Chondrocyte (in vitro differentiated cells): ENCODE data around the gene NONO. TPM values are rescaled to one million over a fixed set of nuclear protein-coding genes. Genes with fewer than 3 reads are reported as not detected.
A peak's percentile ranks its signal among the peaks of the same experiment; 100 is the strongest.

Experiments
- DNase-seq: peaks from one replicate; pipeline ENCODE4 v3.0.0; 2021; ENCODE audit warnings: mixed read lengths, low spot score
- H3K27ac Mint-ChIP-seq: one replicate; pipeline ENCODE4 v1.8.0; 2021; ENCODE audit warnings: mild to moderate bottlenecking, moderate library complexity, mixed read lengths; ENCODE audit not compliant: unreplicated experiment
- H3K27me3 Mint-ChIP-seq: 2 replicates; pipeline ENCODE4 v1.8.0; 2021; ENCODE audit warnings: low read depth, mixed read lengths
- H3K36me3 Mint-ChIP-seq: 2 replicates; pipeline ENCODE4 v1.8.0; 2021; ENCODE audit warnings: low read depth, mixed read lengths
- H3K4me1 Mint-ChIP-seq: 2 replicates; pipeline ENCODE4 v1.8.0; 2021; ENCODE audit warnings: low read depth, mild to moderate bottlenecking, mixed read lengths
- H3K4me3 Mint-ChIP-seq: one replicate; pipeline ENCODE4 v1.8.0; 2021; ENCODE audit warnings: mild to moderate bottlenecking, moderate library complexity, mixed read lengths; ENCODE audit not compliant: unreplicated experiment
- H3K9me3 Mint-ChIP-seq: 2 replicates; pipeline ENCODE4 v1.8.0; 2021; ENCODE audit warnings: low read depth, mixed read lengths
- total RNA-seq: library from RNA; stranded (reverse); gene quantifications from 3 replicates; pipeline ENCODE4 v1.2.1, GENCODE V29; 2021
- TF ChIP-seq, protein P1 (sequence below): fragments of 200-600 bp; sonication (generic); IDR thresholded peaks from 2 replicates; pipeline ENCODE4 v1.5.0; 2021; ENCODE audit warnings: antibody characterized with exemption, mild to moderate bottlenecking, moderate library complexity

Gene NONO
- total RNA-seq, 1 donor from 2014 or later, result 354 TPM

DNA sequence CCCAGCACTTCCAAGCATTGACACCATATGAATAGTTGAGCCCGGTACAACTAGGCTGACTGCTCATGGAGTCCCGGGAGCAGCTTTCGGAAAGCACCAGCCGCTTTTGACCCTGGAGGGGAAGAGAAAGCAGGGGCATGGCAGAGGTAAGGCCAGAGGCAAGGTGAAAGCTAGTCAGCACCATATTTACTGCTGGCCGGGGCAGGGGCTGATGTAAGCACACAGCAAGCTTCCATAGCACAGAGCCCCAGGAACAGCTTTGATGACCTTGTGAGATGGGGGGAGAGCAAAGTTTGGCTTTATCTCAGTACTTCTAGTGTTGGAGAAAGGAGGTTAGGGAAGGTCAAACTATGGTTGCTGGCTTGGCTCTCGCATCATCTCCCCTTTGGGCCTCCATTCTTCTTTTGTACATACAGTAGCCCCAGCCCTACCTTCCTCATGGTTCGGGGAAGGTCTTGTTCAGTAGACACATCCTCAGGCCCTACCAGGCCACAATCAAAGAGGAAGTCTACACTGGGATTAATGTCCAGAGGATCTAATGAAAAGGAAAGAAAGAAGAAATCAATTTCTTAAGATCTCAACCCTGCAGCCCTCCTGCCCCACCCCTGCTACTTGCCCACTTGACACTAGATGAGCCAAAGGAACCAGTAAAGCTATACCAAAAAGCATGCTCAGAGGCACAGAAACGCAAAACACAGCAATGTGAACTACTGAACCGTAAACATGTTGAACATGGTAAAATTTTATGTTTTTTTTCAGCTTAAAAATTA is 38.9 kb upstream of the NONO start:
- Mint-ChIP-seq H3K4me3 (no peak overlapping the region), H3K36me3 (peaks cover 32% of the 10 kb centered on the region), H3K27ac (no peak overlapping the region), H3K27me3 (no peaks in the 10 kb centered on the region), H3K9me3 (peaks cover 6% of the 10 kb centered on the region), H3K4me1 (no peaks in the 10 kb centered on the region)
- no peak for DNase-seq
- TF ChIP-seq, protein P1, sequence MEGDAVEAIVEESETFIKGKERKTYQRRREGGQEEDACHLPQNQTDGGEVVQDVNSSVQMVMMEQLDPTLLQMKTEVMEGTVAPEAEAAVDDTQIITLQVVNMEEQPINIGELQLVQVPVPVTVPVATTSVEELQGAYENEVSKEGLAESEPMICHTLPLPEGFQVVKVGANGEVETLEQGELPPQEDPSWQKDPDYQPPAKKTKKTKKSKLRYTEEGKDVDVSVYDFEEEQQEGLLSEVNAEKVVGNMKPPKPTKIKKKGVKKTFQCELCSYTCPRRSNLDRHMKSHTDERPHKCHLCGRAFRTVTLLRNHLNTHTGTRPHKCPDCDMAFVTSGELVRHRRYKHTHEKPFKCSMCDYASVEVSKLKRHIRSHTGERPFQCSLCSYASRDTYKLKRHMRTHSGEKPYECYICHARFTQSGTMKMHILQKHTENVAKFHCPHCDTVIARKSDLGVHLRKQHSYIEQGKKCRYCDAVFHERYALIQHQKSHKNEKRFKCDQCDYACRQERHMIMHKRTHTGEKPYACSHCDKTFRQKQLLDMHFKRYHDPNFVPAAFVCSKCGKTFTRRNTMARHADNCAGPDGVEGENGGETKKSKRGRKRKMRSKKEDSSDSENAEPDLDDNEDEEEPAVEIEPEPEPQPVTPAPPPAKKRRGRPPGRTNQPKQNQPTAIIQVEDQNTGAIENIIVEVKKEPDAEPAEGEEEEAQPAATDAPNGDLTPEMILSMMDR, result no peak

DNA sequence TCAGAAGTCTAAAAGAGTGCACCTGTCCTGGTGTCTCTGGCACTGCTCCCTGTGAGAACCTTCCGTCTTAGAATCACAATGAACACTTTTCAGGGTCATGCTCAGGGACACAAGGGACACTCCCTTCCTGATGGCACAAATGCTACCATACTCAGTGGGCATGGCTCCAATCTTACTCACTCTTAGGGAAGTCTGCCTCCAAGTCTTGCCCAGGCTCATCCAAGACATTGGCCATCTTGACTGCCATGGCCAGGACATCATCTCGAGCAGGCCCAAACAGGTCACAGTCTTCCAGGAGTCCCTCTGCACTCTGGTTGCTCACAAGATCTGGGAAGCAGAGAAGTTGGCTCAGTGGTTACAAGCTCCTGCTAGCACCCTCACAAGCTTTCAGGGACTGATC is 38.3 kb upstream of the NONO start:
- no peaks in the 10 kb centered on the region for H3K27me3 Mint-ChIP-seq
- DNase-seq, result no peak
- H3K4me3 Mint-ChIP-seq, result no peak overlapping the region
- H3K36me3 Mint-ChIP-seq, result peaks cover 33% of the 10 kb centered on the region
- H3K27ac Mint-ChIP-seq, result no peak overlapping the region
- peaks cover 6% of the 10 kb centered on the region for H3K9me3 Mint-ChIP-seq
- H3K4me1 Mint-ChIP-seq, result no peaks in the 10 kb centered on the region
- TF ChIP-seq, protein P1, result no peak

DNA sequence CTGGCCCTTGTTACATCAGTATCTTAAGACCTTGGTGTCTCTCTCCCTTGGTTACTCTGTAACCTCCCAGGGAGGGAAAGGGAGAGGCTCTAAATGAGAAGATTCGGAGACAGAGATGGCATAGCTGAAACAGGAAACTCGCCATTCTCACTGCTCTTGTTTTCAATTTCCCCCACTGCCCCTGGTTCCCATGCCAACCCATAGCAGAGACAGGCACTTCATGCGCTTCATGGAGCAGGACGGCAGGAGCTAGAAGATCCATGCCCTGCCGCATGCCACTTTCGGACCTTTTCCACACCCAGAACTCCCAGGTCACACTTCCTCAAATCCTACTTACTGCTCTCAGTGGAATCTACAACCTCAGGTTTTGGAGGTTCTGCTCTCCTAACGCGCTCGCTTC is 32.6 kb upstream of the NONO start:
- peaks cover 18% of the 10 kb centered on the region for H3K4me1 Mint-ChIP-seq
- DNase-seq, result no peak
- H3K4me3 Mint-ChIP-seq, result no peak overlapping the region
- H3K27me3 Mint-ChIP-seq, result no peaks in the 10 kb centered on the region
- no peaks in the 10 kb centered on the region for H3K9me3 Mint-ChIP-seq
- TF ChIP-seq, protein P1, result no peak
- peaks cover 15% of the 10 kb centered on the region for H3K36me3 Mint-ChIP-seq
- H3K27ac Mint-ChIP-seq, result no peak overlapping the region

DNA sequence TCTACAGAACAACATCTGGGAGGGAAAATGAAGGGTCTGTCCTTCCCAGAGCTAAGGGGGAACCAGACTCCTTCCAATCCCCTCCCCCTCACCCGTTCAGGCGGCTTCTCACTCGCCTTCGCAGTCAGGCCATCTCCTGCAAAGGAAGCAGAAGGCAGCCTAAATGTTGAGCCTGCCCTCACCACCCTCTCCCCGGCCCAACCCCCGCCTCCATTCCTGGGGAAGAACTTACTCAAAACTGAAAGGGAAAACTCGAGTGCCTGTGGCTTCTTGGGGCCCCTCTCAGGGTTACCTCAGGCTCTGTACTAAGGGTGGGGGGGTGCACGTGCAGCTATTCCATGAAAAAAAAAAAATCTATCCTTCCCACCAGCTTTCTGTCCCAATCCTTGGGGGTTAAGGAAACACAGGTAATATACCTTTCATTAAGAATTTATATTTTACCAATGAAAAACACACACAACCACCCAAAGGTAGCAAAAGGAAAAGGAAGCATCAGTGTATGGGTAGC is 31.9 kb upstream of the NONO start:
- Mint-ChIP-seq H3K27me3 (no peaks in the 10 kb centered on the region), H3K36me3 (peaks cover 14% of the 10 kb centered on the region), H3K4me3 (no peak overlapping the region), H3K27ac (no peak overlapping the region), H3K9me3 (no peaks in the 10 kb centered on the region), H3K4me1 (peaks cover 19% of the 10 kb centered on the region)
- DNase-seq, result no peak
- TF ChIP-seq, protein P1, result no peak

DNA sequence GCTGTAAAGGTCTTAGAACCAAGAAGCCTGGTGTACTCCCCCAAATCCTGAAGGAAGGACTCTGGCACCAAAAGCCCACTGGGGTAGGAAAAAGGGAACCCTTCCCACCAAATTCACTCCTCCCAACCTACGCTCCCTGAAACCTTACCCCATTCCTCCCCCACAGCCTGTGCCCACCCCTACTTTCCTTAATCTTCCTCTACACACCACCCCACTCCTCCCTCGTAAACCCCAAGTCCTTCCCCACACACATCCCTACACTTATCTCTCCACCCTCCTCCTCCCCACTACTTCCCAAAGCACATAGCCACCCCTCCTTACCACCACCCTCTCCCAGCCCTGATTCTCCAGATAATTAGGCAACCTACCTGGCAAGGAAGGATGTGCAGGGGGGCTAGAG is 31.2 kb upstream of the NONO start:
- Mint-ChIP-seq H3K36me3 (peaks cover 12% of the 10 kb centered on the region), H3K9me3 (no peaks in the 10 kb centered on the region), H3K27me3 (no peaks in the 10 kb centered on the region), H3K4me1 (peaks cover 19% of the 10 kb centered on the region), H3K27ac (peak overlapping the region; percentile 36), H3K4me3 (peak overlapping the region; percentile 40)
- TF ChIP-seq, protein P1, result no peak
- DNase-seq, result no peak
